ENCODE results near the gene CCDC71.

The CCDC71 gene

DNA sequence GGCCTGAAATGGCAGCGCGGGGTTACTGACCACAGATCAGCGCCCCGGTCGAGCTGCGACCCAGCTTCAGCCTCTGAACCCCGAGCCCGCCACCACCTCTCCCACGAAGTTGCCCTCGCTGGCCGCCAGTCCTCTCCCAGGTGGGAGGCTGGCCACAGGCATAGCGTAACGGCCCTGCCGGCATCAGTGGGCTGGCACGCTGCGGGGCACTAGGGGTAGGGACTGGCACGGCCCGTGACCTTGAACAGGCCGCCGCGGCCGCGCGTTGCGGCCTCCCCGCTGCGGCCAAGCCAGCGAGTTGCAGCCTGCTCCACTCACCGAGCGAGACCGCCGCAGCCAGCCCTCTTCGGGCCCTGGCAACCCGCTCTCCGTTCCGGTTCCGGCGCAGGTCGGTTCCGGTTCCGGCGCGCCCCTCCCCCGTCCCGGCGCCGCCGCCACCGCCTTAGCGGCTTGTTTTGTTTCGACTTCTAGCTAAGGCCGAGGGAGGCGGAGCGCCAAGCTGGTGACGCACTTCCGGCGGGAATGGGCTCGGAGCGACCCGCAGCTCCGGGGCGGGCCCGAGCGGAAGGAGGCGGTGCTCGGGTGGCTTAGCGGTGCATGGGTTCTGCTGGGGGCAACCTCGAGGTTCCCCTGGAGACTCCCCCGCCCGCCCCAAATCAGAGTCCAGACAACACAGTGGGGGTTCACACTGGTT lies 45.5 kb downstream of the CCDC71 start, which contains the start of gene USP19:
USP19 (minus strand) TSS at position 386 of the 694 bp plus-strand sequence. CDS start 1,678 bp downstream, outside the sequence.
- TF ChIP-seq FOXP2 (optimal IDR thresholded peaks at IDR 0.05; ENCODE audit: borderline replicate concordance, extremely low read depth, extremely low read length, insufficient read depth) (no peak), TAF1 (IDR thresholded peaks at IDR 0.05; ENCODE audit: borderline replicate concordance, insufficient read depth, low read length) (peak; percentile 13; the same call in 1 of the 2 replicates), POLR2AphosphoS5 (IDR thresholded peaks at IDR 0.05; ENCODE audit: low read depth, low read length) (peak; percentile 69), SIN3A (IDR thresholded peaks at IDR 0.05; ENCODE audit: borderline replicate concordance, insufficient read depth, low read length) (no peak)
- TF ChIP-seq, protein P1, sequence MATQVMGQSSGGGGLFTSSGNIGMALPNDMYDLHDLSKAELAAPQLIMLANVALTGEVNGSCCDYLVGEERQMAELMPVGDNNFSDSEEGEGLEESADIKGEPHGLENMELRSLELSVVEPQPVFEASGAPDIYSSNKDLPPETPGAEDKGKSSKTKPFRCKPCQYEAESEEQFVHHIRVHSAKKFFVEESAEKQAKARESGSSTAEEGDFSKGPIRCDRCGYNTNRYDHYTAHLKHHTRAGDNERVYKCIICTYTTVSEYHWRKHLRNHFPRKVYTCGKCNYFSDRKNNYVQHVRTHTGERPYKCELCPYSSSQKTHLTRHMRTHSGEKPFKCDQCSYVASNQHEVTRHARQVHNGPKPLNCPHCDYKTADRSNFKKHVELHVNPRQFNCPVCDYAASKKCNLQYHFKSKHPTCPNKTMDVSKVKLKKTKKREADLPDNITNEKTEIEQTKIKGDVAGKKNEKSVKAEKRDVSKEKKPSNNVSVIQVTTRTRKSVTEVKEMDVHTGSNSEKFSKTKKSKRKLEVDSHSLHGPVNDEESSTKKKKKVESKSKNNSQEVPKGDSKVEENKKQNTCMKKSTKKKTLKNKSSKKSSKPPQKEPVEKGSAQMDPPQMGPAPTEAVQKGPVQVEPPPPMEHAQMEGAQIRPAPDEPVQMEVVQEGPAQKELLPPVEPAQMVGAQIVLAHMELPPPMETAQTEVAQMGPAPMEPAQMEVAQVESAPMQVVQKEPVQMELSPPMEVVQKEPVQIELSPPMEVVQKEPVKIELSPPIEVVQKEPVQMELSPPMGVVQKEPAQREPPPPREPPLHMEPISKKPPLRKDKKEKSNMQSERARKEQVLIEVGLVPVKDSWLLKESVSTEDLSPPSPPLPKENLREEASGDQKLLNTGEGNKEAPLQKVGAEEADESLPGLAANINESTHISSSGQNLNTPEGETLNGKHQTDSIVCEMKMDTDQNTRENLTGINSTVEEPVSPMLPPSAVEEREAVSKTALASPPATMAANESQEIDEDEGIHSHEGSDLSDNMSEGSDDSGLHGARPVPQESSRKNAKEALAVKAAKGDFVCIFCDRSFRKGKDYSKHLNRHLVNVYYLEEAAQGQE (IDR thresholded peaks at IDR 0.05; ENCODE audit: insufficient read depth in 1 of 2, low read depth in 2 of 2, low read length in 2 of 2) = no peak

DNA sequence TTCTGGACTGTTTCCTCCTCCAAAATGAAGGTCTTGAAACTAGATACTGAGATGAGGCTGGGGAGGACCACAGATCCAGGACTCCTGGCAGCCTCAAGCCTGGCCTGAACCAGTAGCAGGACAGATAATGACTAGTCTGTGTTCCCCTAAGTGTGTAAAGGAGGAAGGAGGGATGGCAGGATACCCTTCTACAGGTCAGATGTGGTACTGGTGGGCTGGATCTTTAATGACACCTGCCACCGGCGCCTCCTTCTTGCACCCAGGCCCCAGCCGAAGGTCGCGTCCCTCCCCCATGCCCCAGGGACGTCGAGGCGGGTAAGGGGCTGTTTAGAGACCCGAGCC lies 46.1 kb downstream of the CCDC71 start:
- no peak for TF ChIP-seq POLR2AphosphoS5 (IDR thresholded peaks at IDR 0.05; ENCODE audit: low read depth, low read length)
- no peak for TF ChIP-seq TAF1 (IDR thresholded peaks at IDR 0.05; ENCODE audit: borderline replicate concordance, insufficient read depth, low read length)
- no peak for TF ChIP-seq FOXP2 (optimal IDR thresholded peaks at IDR 0.05; ENCODE audit: borderline replicate concordance, extremely low read depth, extremely low read length, insufficient read depth)
- TF ChIP-seq, protein P1 (IDR thresholded peaks at IDR 0.05; ENCODE audit: insufficient read depth in 1 of 2, low read depth in 2 of 2, low read length in 2 of 2) = no peak

DNA sequence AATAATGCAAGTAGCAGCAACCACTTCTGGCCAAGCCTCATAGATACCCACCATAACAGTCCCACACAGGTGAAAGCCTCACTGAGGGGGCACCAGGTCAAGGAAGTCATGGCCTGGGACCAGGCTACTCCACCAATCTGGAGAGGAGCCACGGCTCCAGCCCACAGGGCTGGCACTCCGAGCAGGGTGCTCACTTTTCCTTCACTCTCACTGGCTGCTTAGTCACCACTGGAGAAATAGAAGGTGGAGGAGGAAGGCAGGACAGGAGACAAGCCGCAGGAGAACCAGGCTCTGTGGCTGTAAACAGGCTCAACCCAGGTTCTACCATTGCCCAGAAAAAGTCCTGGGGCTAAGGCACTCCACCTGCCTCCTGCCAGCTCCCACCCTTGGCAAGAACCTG lies 46.7 kb downstream of the CCDC71 start:
- TF ChIP-seq, protein P1 (IDR thresholded peaks at IDR 0.05; ENCODE audit: insufficient read depth in 1 of 2, low read depth in 2 of 2, low read length in 2 of 2) = no peak
- TF ChIP-seq FOXP2 (optimal IDR thresholded peaks at IDR 0.05; ENCODE audit: borderline replicate concordance, extremely low read depth, extremely low read length, insufficient read depth) (no peak), TAF1 (IDR thresholded peaks at IDR 0.05; ENCODE audit: borderline replicate concordance, insufficient read depth, low read length) (no peak), SIN3A (IDR thresholded peaks at IDR 0.05; ENCODE audit: borderline replicate concordance, insufficient read depth, low read length) (no peak), POLR2AphosphoS5 (IDR thresholded peaks at IDR 0.05; ENCODE audit: low read depth, low read length) (no peak)

DNA sequence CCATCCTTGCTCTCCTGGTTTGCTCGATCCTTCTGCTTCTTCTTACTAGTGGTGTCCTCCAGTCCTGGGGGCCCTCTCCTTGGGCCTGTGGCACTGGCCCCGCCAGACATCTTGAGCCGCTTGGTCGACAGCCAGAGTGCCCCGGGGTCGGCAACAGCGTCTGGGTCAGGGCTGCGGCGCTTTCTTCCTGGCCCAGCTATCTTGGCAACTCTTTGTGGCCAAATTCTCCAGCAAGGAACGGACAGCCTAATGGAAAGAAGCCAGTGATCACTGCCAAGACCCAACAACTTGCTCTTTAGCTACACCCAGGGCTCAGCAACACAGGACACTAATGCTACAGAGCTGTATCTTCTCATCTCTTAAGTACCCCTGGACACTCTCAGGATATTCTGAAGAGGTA lies 47.1 kb downstream of the CCDC71 start:
- no peak for TF ChIP-seq POLR2AphosphoS5 (IDR thresholded peaks at IDR 0.05; ENCODE audit: low read depth, low read length)
- TF ChIP-seq, protein P1 (IDR thresholded peaks at IDR 0.05; ENCODE audit: insufficient read depth in 1 of 2, low read depth in 2 of 2, low read length in 2 of 2) = no peak
- no peak for TF ChIP-seq SIN3A (IDR thresholded peaks at IDR 0.05; ENCODE audit: borderline replicate concordance, insufficient read depth, low read length)
- no peak for TF ChIP-seq FOXP2 (optimal IDR thresholded peaks at IDR 0.05; ENCODE audit: borderline replicate concordance, extremely low read depth, extremely low read length, insufficient read depth)
- no peak for TF ChIP-seq TAF1 (IDR thresholded peaks at IDR 0.05; ENCODE audit: borderline replicate concordance, insufficient read depth, low read length)

Data from PFSK-1 (cell line).